OCI-LY1 (cell line): ENCODE measurements around the gene TAF3.

Experiments
- EZH2 ChIP-seq: fragments of 200-600 bp; sonication (generic), shearing (Covaris generic); IDR thresholded peaks from 2 replicates; pipeline ENCODE4 v1.8.0; 2017; ENCODE audit warnings: borderline replicate concordance, mixed run types, mild to moderate bottlenecking, antibody characterized with exemption, low read length, moderate library complexity, mixed read lengths
- TF ChIP-seq, protein P1 (sequence below): fragments of 200-600 bp; sonication (generic), shearing (Covaris generic); IDR thresholded peaks from 2 replicates; pipeline ENCODE4 v1.5.1; 2017; ENCODE audit warnings: mild to moderate bottlenecking, antibody characterized with exemption, low read length, moderate library complexity, mixed read lengths

DNA sequence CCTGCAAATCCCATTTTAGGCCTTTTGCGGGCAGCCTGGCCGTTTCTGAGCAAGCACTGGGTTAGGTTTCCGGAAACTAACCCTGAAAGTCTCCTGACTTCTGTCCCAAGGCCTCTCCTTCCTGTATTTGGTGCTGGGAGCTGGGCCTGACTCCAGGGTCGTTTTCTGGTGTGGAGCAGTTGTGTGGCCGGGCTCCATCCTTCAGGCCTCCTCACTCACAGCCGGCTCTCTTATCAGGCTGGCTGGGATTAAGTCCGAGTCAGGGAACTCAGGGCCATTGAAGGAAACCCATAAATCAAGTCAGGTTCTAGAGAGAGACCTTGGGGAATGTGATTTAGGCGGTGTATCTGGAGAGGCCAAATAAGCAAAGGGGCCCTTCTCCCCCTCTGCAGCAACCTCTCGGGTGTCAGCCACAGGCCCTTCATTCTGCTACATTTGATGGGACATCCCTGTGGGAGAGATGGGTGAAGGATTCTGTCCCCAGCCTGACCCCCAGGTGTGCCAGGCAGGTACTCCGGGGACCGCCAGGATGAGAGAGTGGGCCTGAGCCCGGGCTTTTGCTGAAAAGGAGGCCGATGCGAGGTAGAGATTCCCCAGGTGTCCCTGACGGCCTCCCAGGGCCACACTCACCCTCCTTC is 239.4 kb downstream of the TAF3 start:
- TF ChIP-seq, protein P1, sequence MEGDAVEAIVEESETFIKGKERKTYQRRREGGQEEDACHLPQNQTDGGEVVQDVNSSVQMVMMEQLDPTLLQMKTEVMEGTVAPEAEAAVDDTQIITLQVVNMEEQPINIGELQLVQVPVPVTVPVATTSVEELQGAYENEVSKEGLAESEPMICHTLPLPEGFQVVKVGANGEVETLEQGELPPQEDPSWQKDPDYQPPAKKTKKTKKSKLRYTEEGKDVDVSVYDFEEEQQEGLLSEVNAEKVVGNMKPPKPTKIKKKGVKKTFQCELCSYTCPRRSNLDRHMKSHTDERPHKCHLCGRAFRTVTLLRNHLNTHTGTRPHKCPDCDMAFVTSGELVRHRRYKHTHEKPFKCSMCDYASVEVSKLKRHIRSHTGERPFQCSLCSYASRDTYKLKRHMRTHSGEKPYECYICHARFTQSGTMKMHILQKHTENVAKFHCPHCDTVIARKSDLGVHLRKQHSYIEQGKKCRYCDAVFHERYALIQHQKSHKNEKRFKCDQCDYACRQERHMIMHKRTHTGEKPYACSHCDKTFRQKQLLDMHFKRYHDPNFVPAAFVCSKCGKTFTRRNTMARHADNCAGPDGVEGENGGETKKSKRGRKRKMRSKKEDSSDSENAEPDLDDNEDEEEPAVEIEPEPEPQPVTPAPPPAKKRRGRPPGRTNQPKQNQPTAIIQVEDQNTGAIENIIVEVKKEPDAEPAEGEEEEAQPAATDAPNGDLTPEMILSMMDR: no peak
- no peak for TF ChIP-seq EZH2
